DOHH2 (cell line): ENCODE data around the gene BACE2.

Experiments used
- EZH2phosphoT487 ChIP-seq: fragments of 200-600 bp; sonication (generic); IDR thresholded peaks from 2 replicates; pipeline ENCODE4 v1.6.1; 2017; ENCODE audit warnings: borderline replicate concordance, mild to moderate bottlenecking, antibody characterized with exemption, low read length, moderate library complexity, mixed read lengths
- TF ChIP-seq, protein P1 (sequence below): fragments of 200-600 bp; sonication (generic); IDR thresholded peaks from one replicate; pipeline ENCODE4 v1.5.1; 2014; ENCODE audit warnings: antibody characterized with exemption, mild to moderate bottlenecking, low read depth, low read length; ENCODE audit not compliant: poor library complexity, severe bottlenecking

DNA sequence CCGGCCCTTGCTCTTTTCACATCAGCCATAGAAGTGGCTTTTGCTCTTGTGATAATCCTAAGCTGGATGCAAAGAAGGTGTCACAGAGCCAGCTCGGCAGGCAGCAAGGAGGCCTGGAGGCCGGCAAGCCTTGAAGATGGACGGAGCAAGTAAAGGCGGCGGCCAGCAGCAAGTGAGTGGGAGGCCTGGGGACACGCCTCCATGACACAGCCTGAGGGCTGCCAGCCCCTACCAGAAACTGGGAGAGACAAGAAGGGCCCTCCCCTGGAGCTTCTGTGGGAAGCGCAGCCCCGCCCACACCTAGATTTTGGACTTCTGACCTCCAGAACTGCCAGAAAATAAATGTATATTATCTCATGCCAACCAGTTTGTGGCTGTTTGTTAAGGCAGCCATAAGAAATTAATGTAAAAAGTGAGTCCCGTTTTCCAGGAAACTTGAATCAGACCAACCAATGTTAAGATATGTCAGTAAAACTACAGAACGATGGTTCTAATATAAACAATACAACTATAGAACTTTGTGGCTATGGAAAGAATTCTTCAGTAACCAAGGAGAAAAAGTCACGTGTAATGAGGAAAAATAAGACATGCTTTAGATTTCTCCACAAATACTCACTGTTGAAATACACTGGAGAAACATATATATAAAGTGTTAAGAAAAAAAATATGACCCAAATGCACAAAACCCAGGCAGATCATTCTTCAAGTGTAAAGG, 49.9 kb downstream of the BACE2 start:
- TF ChIP-seq, protein P1, sequence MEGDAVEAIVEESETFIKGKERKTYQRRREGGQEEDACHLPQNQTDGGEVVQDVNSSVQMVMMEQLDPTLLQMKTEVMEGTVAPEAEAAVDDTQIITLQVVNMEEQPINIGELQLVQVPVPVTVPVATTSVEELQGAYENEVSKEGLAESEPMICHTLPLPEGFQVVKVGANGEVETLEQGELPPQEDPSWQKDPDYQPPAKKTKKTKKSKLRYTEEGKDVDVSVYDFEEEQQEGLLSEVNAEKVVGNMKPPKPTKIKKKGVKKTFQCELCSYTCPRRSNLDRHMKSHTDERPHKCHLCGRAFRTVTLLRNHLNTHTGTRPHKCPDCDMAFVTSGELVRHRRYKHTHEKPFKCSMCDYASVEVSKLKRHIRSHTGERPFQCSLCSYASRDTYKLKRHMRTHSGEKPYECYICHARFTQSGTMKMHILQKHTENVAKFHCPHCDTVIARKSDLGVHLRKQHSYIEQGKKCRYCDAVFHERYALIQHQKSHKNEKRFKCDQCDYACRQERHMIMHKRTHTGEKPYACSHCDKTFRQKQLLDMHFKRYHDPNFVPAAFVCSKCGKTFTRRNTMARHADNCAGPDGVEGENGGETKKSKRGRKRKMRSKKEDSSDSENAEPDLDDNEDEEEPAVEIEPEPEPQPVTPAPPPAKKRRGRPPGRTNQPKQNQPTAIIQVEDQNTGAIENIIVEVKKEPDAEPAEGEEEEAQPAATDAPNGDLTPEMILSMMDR = no peak
- TF ChIP-seq EZH2phosphoT487 = no peak
